GM18505 (cell line): Measurements from ENCODE around the gene PTGER4.
A peak's percentile ranks its signal among the peaks of the same experiment; 100 is the strongest.

Experiments used
- ATAC-seq: cut with Tn5 transposase; IDR thresholded peaks from one replicate; pipeline ENCODE4 v1.9.1; 2021; ENCODE audit not compliant: unreplicated experiment
- POLR2A ChIP-seq: IDR thresholded peaks from 4 replicates; pipeline ENCODE4 v1.6.1; 2011; ENCODE audit warnings: borderline replicate concordance; ENCODE audit not compliant: insufficient read depth, insufficient read length; ENCODE audit errors: extremely low read depth

The PTGER4 gene

GRCh38 chr5:40733434-40733833 lies 53.7 kb downstream of the PTGER4 start:
- ATAC-seq, result no peak
- no peak for TF ChIP-seq POLR2A

GRCh38 chr5:40733879-40734563 lies 54.3 kb downstream of the PTGER4 start:
- TF ChIP-seq POLR2A, result no peak
- no peak for ATAC-seq

GRCh38 chr5:40734986-40735385 lies 55.3 kb downstream of the PTGER4 start:
- no peak for ATAC-seq
- TF ChIP-seq POLR2A, result no peak

- TF ChIP-seq POLR2A, result no peak
- no peak for ATAC-seq
Measured at GRCh38 chr5:40735609-40736008, 55.9 kb downstream of the PTGER4 start.

DNA sequence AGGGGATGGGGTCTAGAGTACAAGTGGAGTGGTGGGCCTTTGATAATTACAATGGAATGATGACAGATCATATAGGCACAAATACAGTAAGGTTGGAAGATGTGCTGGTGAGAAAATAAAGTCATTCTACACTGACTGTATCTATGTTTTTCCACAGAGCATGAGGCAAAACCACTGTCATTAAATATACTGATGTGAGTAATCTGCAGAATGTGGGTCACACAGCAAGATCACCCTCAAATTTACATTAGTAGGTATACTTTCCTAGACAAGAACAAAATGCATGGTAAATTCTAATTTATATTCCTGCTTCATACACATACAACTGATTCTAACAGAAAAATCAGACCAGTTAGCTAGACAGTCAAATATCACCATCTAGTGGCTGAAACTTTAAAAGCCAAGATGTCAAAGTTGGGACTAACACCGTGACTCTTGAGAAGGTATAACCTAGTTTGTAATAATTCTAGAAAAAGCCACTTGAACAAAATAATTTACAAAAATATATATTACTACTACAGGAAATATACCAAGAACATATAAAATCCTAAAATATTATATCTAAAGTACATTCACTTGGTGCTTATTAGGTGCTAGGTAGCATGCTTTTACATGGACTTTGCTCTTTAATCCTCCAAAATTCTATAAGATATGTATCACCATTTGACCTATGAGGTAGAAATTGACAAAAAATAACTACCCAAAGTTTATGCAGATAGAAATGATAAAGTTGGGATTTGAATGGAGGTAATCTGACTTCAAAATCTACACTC lies 56.6 kb downstream of the PTGER4 start:
- ATAC-seq, result peak; percentile 69

DNA sequence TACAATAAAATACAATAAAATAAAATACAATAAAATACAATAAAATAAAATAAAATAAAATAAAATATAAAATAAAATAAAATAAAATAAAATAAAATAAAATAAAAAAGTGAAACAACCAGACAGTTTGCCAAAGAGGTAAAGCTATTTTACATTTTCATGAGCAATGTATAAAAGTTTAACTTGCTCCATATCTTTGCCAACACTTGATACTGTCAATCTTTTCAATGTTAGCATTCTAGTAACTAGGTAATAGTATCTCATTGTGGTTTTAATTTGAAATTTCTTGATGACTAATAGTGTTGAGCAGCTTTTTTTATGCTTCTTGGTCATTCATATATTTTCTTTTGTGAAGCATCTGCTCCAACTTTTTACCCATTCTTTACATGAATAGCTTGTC lies 58.8 kb downstream of the PTGER4 start:
- TF ChIP-seq POLR2A, result no peak
- ATAC-seq, result no peak

More for the DNA sequence above, 56.6 kb downstream of the PTGER4 start:
- no peak for TF ChIP-seq POLR2A
